Measurements from ENCODE around the gene PHAX. TPM values are rescaled to one million over a fixed set of nuclear protein-coding genes. Genes with fewer than 3 reads are reported as not detected.
A peak's percentile ranks its signal among the peaks of the same experiment; 100 is the strongest.
"Not testable (repeated sequence)": the region's sequence is repeated elsewhere in the genome, so short reads cannot be mapped to it uniquely, and the experiment has no call there.

PHAX gene, protein sequence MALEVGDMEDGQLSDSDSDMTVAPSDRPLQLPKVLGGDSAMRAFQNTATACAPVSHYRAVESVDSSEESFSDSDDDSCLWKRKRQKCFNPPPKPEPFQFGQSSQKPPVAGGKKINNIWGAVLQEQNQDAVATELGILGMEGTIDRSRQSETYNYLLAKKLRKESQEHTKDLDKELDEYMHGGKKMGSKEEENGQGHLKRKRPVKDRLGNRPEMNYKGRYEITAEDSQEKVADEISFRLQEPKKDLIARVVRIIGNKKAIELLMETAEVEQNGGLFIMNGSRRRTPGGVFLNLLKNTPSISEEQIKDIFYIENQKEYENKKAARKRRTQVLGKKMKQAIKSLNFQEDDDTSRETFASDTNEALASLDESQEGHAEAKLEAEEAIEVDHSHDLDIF
- total RNA-seq (36.4 TPM), polyA plus RNA-seq (ENCODE audit: insufficient read depth in 1 of 8, insufficient read length in 8 of 8, low replicate concordance in 1 of 8) (10 to 100 TPM; 33.1 to 55.7 (median 45.4) TPM)
- long read RNA-seq, donor 1, full-length matches to known transcripts, result 5 of 5 reads
- long read RNA-seq, donor 1, partial matches to known transcripts, result 0 of 5 reads
- long read RNA-seq, donor 1, other reads (novel, unspliced or antisense), result 0 of 5 reads
- long read RNA-seq, donor 2, full-length matches to known transcripts, result 2 of 2 reads
- long read RNA-seq, donor 2, partial matches to known transcripts, result 0 of 2 reads
- long read RNA-seq, donor 2, other reads (novel, unspliced or antisense), result 0 of 2 reads
- long read RNA-seq, donor 3, full-length matches to known transcripts, result 13 of 13 reads
- long read RNA-seq, donor 3, partial matches to known transcripts, result 0 of 13 reads
- long read RNA-seq, donor 3, other reads (novel, unspliced or antisense), result 0 of 13 reads
- long read RNA-seq, donor 4, full-length matches to known transcripts, result 4 of 4 reads
- long read RNA-seq, donor 4, partial matches to known transcripts, result 0 of 4 reads
- long read RNA-seq, donor 4, other reads (novel, unspliced or antisense), result 0 of 4 reads
- long read RNA-seq, donor 5, full-length matches to known transcripts, result 24 of 33 reads
- long read RNA-seq, donor 5, partial matches to known transcripts, result 9 of 33 reads
- long read RNA-seq, donor 5, other reads (novel, unspliced or antisense), result 0 of 33 reads
- long read RNA-seq, donor 6, full-length matches to known transcripts, result 22 of 22 reads
- long read RNA-seq, donor 6, partial matches to known transcripts, result 0 of 22 reads
- long read RNA-seq, donor 6, other reads (novel, unspliced or antisense), result 0 of 22 reads
- long read RNA-seq, donor 7, full-length matches to known transcripts, result 12 of 18 reads
- long read RNA-seq, donor 7, partial matches to known transcripts, result 6 of 18 reads
- long read RNA-seq, donor 7, other reads (novel, unspliced or antisense), result 0 of 18 reads
- long read RNA-seq, donor 8, full-length matches to known transcripts, result 11 of 11 reads
- long read RNA-seq, donor 8, partial matches to known transcripts, result 0 of 11 reads
- long read RNA-seq, donor 8, other reads (novel, unspliced or antisense), result 0 of 11 reads
- long read RNA-seq, donor 9, full-length matches to known transcripts, result 5 of 5 reads
- long read RNA-seq, donor 9, partial matches to known transcripts, result 0 of 5 reads
- long read RNA-seq, donor 9, other reads (novel, unspliced or antisense), result 0 of 5 reads
- long read RNA-seq, donor 10, full-length matches to known transcripts, result 10 of 37 reads
- long read RNA-seq, donor 10, partial matches to known transcripts, result 27 of 37 reads
- long read RNA-seq, donor 10, other reads (novel, unspliced or antisense), result 0 of 37 reads
- long read RNA-seq, donor 11, full-length matches to known transcripts, result 6 of 13 reads
- long read RNA-seq, donor 11, partial matches to known transcripts, result 7 of 13 reads
- long read RNA-seq, donor 11, other reads (novel, unspliced or antisense), result 0 of 13 reads

GRCh38 chr5:126600631-126601511 is at the start of gene PHAX:
TSS of gene PHAX (plus strand) at chr5:126600947. CDS start at chr5:126600963, 16 bp downstream.
- Histone ChIP-seq H3K27ac (ENCODE audit: low read length) (peak within 1 kb of the TSS; percentile 80), H3K36me3 (ENCODE audit: control insufficient read depth, insufficient read depth, low read length) (peaks cover 19% of the 10 kb centered on the region), H3K4me1 (ENCODE audit: control insufficient read depth, insufficient read depth, low read length) (peaks cover 14% of the 10 kb centered on the region), H3K9me3 (replicated peaks; ENCODE audit: control insufficient read depth, low read depth, low read length) (no peaks in the 10 kb centered on the region), H3K4me3 (ENCODE audit: low read length) (peak within 1 kb of the TSS; percentile 96), H3K27me3 (ENCODE audit: control insufficient read depth, insufficient read depth, low read length) (no peaks in the 10 kb centered on the region)
- DNase-seq, result peak; percentile 91
- 1% methylated on average over 79 of the region's 79 CpGs for WGBS (ENCODE audit: insufficient coverage)

DNA sequence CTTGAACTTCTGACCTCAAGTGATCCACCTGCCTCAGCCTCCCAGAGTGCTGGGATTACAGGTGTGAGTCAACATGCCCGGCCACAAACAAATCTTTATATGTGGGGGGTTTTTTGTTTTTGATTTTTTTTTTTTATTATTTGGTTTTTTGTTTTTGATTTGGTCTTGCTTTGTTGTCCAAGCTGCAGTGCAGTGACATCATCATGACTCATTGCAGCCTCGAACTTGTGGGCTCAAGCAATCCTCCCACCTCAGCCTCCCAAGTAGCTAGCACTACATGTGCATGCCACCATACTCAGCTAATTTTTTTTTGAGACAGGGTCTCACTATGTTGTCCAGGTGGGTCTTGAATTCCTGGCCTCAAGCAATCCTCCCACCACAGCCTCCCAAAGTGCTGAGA is 48.1 kb upstream of the PHAX start:
- Histone ChIP-seq H3K27me3 (ENCODE audit: control insufficient read depth, insufficient read depth, low read length) (no peaks in the 10 kb centered on the region), H3K4me3 (ENCODE audit: low read length) (no peak overlapping the region), H3K9me3 (replicated peaks; ENCODE audit: control insufficient read depth, low read depth, low read length) (no peaks in the 10 kb centered on the region), H3K36me3 (ENCODE audit: control insufficient read depth, insufficient read depth, low read length) (peaks cover 52% of the 10 kb centered on the region), H3K4me1 (ENCODE audit: control insufficient read depth, insufficient read depth, low read length) (no peaks in the 10 kb centered on the region), H3K27ac (ENCODE audit: low read length) (no peak overlapping the region)
- no peak for DNase-seq
- WGBS (ENCODE audit: insufficient coverage), result 100% methylated on average over 1 of the region's 2 CpGs

DNA sequence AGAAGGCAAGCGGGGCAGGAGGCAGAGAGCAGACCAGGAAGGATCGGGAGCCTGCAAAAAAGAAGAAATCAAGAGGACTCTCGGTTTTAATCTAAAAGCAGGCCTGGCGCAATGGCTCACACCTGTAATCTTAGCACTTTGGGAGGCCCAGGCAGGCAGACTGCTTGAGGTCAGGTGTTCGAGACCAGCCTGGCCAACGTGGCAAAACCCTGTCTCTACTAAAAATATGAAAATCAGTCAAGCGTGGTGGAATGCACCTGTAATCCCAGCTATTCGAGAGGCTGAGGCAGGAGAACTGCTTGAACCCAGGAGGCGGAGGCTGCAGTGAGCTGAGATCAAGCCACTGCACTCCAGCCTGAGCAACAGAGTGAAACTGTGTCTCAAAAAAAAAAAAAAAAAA is 45.6 kb upstream of the PHAX start:
- 92% methylated on average over 9 of the region's 9 CpGs for WGBS (ENCODE audit: insufficient coverage)

DNA sequence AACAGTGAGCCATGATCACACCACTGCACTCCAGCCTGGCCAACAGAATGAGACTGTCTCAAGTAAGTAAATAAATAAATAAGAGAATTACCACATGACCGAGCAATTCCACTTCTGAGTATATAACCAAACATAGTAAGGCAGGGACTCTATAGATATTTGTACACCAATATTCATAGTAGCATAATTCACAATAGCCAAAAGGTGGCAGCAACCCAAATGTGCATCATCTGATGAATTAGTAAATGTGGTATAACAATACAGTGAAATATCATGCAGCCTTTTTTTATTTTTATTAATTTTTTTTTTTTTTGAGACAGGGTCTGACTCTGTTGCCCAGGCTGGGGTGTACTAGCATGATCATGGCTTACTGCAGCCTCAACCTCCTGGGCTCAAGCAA is 38.8 kb upstream of the PHAX start:
- DNase-seq, result no peak
- H3K27ac ChIP-seq (ENCODE audit: low read length), result no peak overlapping the region
- H3K4me3 ChIP-seq (ENCODE audit: low read length), result no peak overlapping the region
- WGBS (ENCODE audit: insufficient coverage), result no CpG with 5 or more reads among the region's 1 CpG
- no peaks in the 10 kb centered on the region for H3K4me1 ChIP-seq (ENCODE audit: control insufficient read depth, insufficient read depth, low read length)
- H3K27me3 ChIP-seq (ENCODE audit: control insufficient read depth, insufficient read depth, low read length), result no peaks in the 10 kb centered on the region
- H3K9me3 ChIP-seq (replicated peaks; ENCODE audit: control insufficient read depth, low read depth, low read length), result no peaks in the 10 kb centered on the region
- H3K36me3 ChIP-seq (ENCODE audit: control insufficient read depth, insufficient read depth, low read length), result peaks cover 27% of the 10 kb centered on the region

More for the DNA sequence above, 45.6 kb upstream of the PHAX start:
- H3K4me3 ChIP-seq (ENCODE audit: low read length); H3K27ac ChIP-seq (ENCODE audit: low read length); H3K9me3 ChIP-seq (replicated peaks; ENCODE audit: control insufficient read depth, low read depth, low read length); DNase-seq; H3K27me3 ChIP-seq (ENCODE audit: control insufficient read depth, insufficient read depth, low read length); H3K4me1 ChIP-seq (ENCODE audit: control insufficient read depth, insufficient read depth, low read length): not testable (repeated sequence)
- H3K36me3 ChIP-seq (ENCODE audit: control insufficient read depth, insufficient read depth, low read length), result peaks cover 54% of the 10 kb centered on the region

GRCh38 chr5:126562823-126563222 is 37.9 kb upstream of the PHAX start:
- Histone ChIP-seq H3K9me3 (replicated peaks; ENCODE audit: control insufficient read depth, low read depth, low read length) (no peaks in the 10 kb centered on the region), H3K4me1 (ENCODE audit: control insufficient read depth, insufficient read depth, low read length) (no peaks in the 10 kb centered on the region), H3K36me3 (ENCODE audit: control insufficient read depth, insufficient read depth, low read length) (peaks cover 27% of the 10 kb centered on the region), H3K27me3 (ENCODE audit: control insufficient read depth, insufficient read depth, low read length) (no peaks in the 10 kb centered on the region), H3K27ac (ENCODE audit: low read length) (no peak overlapping the region), H3K4me3 (ENCODE audit: low read length) (no peak overlapping the region)
- no CpG with 5 or more reads among the region's 2 CpGs for WGBS (ENCODE audit: insufficient coverage)
- DNase-seq, result no peak

GRCh38 chr5:126568206-126568755 is 32.5 kb upstream of the PHAX start:
- H3K36me3 ChIP-seq (ENCODE audit: control insufficient read depth, insufficient read depth, low read length), result peaks cover 36% of the 10 kb centered on the region

DNA sequence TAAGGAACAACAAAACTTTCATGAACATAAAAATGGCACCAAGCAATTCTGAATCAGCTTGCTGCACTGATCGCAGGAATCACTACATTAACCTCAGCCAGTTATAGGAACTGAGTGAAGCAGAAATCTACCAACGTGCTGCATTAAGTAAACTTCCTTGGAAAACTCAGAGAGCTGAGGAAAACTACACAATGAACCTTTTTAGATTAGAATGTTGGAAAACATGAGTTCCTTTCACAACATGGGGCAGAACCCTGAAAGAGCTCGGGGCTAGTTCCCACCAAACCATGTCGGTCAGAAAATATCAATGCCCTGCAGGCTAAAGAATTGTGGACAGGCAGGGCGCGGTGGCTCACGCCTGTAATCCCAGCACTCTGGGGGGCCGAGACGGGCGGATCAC is 25.1 kb upstream of the PHAX start:
- Histone ChIP-seq H3K4me3 (ENCODE audit: low read length) (no peak overlapping the region), H3K27me3 (ENCODE audit: control insufficient read depth, insufficient read depth, low read length) (no peaks in the 10 kb centered on the region), H3K36me3 (ENCODE audit: control insufficient read depth, insufficient read depth, low read length) (peaks cover 47% of the 10 kb centered on the region), H3K9me3 (replicated peaks; ENCODE audit: control insufficient read depth, low read depth, low read length) (no peaks in the 10 kb centered on the region), H3K27ac (ENCODE audit: low read length) (no peak overlapping the region), H3K4me1 (ENCODE audit: control insufficient read depth, insufficient read depth, low read length) (no peaks in the 10 kb centered on the region)
- no peak for DNase-seq
- WGBS (ENCODE audit: insufficient coverage), result 100% methylated on average over 2 of the region's 10 CpGs

More at GRCh38 chr5:126568206-126568755, 32.5 kb upstream of the PHAX start:
- no peak overlapping the region for H3K27ac ChIP-seq (ENCODE audit: low read length)
- H3K4me3 ChIP-seq (ENCODE audit: low read length), result no peak overlapping the region
- H3K27me3 ChIP-seq (ENCODE audit: control insufficient read depth, insufficient read depth, low read length), result no peaks in the 10 kb centered on the region
- no peaks in the 10 kb centered on the region for H3K9me3 ChIP-seq (replicated peaks; ENCODE audit: control insufficient read depth, low read depth, low read length)
- no CpG with 5 or more reads among the region's 4 CpGs for WGBS (ENCODE audit: insufficient coverage)
- DNase-seq, result no peak
- H3K4me1 ChIP-seq (ENCODE audit: control insufficient read depth, insufficient read depth, low read length), result no peaks in the 10 kb centered on the region

DNA sequence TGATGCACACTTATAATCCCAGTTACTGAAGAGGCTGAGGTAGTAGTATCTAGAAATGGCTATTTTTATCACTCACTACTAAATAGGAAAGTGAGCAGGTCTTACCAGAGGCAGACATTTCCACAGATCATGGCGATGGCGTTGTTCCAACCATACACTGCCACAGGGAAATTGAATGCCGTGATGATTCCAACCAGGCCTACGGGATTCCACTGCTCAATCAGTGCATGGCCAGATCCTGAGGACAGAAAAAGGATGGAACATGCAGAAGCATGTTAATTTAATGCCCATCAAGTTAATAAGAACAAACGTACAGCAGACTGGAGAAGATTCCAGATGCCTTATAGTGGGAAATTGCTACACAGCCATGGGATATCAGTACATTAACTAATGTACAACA is 23.8 kb upstream of the PHAX start:
- no peak overlapping the region for H3K27ac ChIP-seq (ENCODE audit: low read length)
- 100% methylated on average over 1 of the region's 5 CpGs for WGBS (ENCODE audit: insufficient coverage)
- no peaks in the 10 kb centered on the region for H3K27me3 ChIP-seq (ENCODE audit: control insufficient read depth, insufficient read depth, low read length)
- no peak for DNase-seq
- no peaks in the 10 kb centered on the region for H3K4me1 ChIP-seq (ENCODE audit: control insufficient read depth, insufficient read depth, low read length)
- H3K9me3 ChIP-seq (replicated peaks; ENCODE audit: control insufficient read depth, low read depth, low read length), result no peaks in the 10 kb centered on the region
- H3K36me3 ChIP-seq (ENCODE audit: control insufficient read depth, insufficient read depth, low read length), result peaks cover 57% of the 10 kb centered on the region
- H3K4me3 ChIP-seq (ENCODE audit: low read length), result no peak overlapping the region

All from muscle of leg (tissue), 16 donors.